Keratinocyte (primary cell): Measurements from ENCODE around the gene DBNDD2. TPM values are rescaled to one million over a fixed set of nuclear protein-coding genes. Genes with fewer than 3 reads are reported as not detected.

Experiments used
- DNase-seq: peaks from one replicate; pipeline ENCODE4 v3.0.0-alpha.2; 2011; ENCODE audit warnings: low read depth, missing footprints, low spot score
- FAIRE-seq: peaks from 2 replicates; lab custom pipeline; 2011; peaks lifted over from hg19 to GRCh38; lab: Jason Lieb, UNC
- H2AFZ ChIP-seq: 2 replicates; pipeline ENCODE4 v1.6.0; 2012; ENCODE audit warnings: low read length, control low read depth, inconsistent platforms; ENCODE audit not compliant: control insufficient read depth
- H3K27ac ChIP-seq: 2 replicates; pipeline ENCODE4 v1.5.1; 2011; ENCODE audit warnings: low read length; ENCODE audit not compliant: control insufficient read depth, insufficient read depth
- H3K27me3 ChIP-seq: 3 replicates; pipeline ENCODE4 v1.6.0; 2011; ENCODE audit warnings: low read length; ENCODE audit not compliant: control insufficient read depth, insufficient read depth; ENCODE audit errors: extremely low read depth
- H3K36me3 ChIP-seq, 2 experiments: 2 replicates in 1 of 2; 3 replicates in 1 of 2; pipeline ENCODE4 v1.5.1; 2011; ENCODE audit warnings: low read length in 2 of 2, mild to moderate bottlenecking in 1 of 2; ENCODE audit not compliant: control insufficient read depth in 2 of 2, insufficient read depth in 2 of 2; ENCODE audit errors: extremely low read depth in 1 of 2
- H3K4me1 ChIP-seq: 3 replicates; pipeline ENCODE4 v1.5.1; 2011; ENCODE audit warnings: low read length; ENCODE audit not compliant: control insufficient read depth, insufficient read depth; ENCODE audit errors: extremely low read depth
- H3K4me2 ChIP-seq: 3 replicates; pipeline ENCODE4 v1.6.0; 2011; ENCODE audit warnings: low read depth, low read length; ENCODE audit not compliant: control insufficient read depth, insufficient read depth; ENCODE audit errors: extremely low read depth
- H3K4me3 ChIP-seq, 3 experiments: fragments of 200-600 bp in 1 of 3; sonication (generic) in 1 of 3; 2 replicates in 2 of 3; 3 replicates in 1 of 3; pipeline ENCODE4 v1.5.1; 2011 to 2016; ENCODE audit warnings: low read length in 3 of 3, mild to moderate bottlenecking in 3 of 3, control low read depth in 2 of 3, inconsistent platforms in 1 of 3, low read depth in 1 of 3, mixed read lengths in 1 of 3, mixed run types in 1 of 3, moderate library complexity in 1 of 3; ENCODE audit not compliant: control insufficient read depth in 2 of 3, insufficient read depth in 2 of 3; ENCODE audit errors: extremely low read depth in 1 of 3
- H3K79me2 ChIP-seq: 2 replicates; pipeline ENCODE4 v1.6.0; 2012; ENCODE audit warnings: low read length; ENCODE audit not compliant: control insufficient read depth, insufficient read depth
- H3K9ac ChIP-seq: 3 replicates; pipeline ENCODE4 v1.6.0; 2011; ENCODE audit warnings: low read length; ENCODE audit not compliant: control insufficient read depth, insufficient read depth; ENCODE audit errors: extremely low read depth
- H3K9me1 ChIP-seq: 3 replicates; pipeline ENCODE4 v1.6.0; 2011; ENCODE audit warnings: low read length; ENCODE audit not compliant: control insufficient read depth, insufficient read depth; ENCODE audit errors: extremely low read depth
- H3K9me3 ChIP-seq: 2 replicates; pipeline ENCODE4 v1.5.1; 2012; ENCODE audit warnings: low read depth, low read length; ENCODE audit not compliant: control insufficient read depth
- H4K20me1 ChIP-seq: 3 replicates; pipeline ENCODE4 v1.6.0; 2011; ENCODE audit warnings: low read length; ENCODE audit not compliant: control insufficient read depth, insufficient read depth; ENCODE audit errors: extremely low read depth
- CTCF ChIP-seq, 3 experiments: IDR thresholded peaks in 1 of 3; conservative IDR thresholded peaks in 1 of 3; optimal IDR thresholded peaks in 1 of 3; 2 replicates in 2 of 3; 3 replicates in 1 of 3; pipeline versions ENCODE3 to v1.5.1; 2011; ENCODE audit warnings: low read length in 3 of 3, mild to moderate bottlenecking in 3 of 3, moderate library complexity in 2 of 3, control low read depth in 1 of 3, inconsistent platforms in 1 of 3; ENCODE audit not compliant: insufficient read depth in 2 of 3; ENCODE audit errors: extremely low read depth in 1 of 3
- EZH2 ChIP-seq: IDR thresholded peaks from one replicate; pipeline ENCODE4 v1.6.1; 2012; ENCODE audit warnings: inconsistent platforms, mild to moderate bottlenecking, low read length, moderate library complexity
- dilution Hi-C: fragments of 300-500 bp; cut with MboI; formaldehyde crosslinking; loops from one replicate; pipeline ENCODE4 v1.7.0; 2020; ENCODE audit warnings: low sequenced_read_pairs; ENCODE audit not compliant: extremely low pct_ligation_motif_present
- polyA plus RNA-seq, 5 experiments: library from polyadenylated mRNA; depleted of rRNA in 3 of 5; stranded (reverse) in 3 of 5; stranded (forward) in 1 of 5; unstranded in 1 of 5; fragments of >200 nt; gene quantifications; 1 replicate in 1 of 5; 2 replicates in 3 of 5; 3 replicates in 1 of 5; pipeline versions ENCODE4 v1.2.1 to v1.2.3, GENCODE V29; 2011 to 2012; ENCODE audit warnings: missing spikeins in 2 of 5, low read depth in 1 of 5, low replicate concordance in 1 of 5

Gene DBNDD2
- polyA plus RNA-seq, 1 donor (not counting 4 experiments of a cell fraction or from before 2014, with no cell fraction given): 37.4 TPM

- FAIRE-seq: no peak
- Histone ChIP-seq H3K9ac (no peak overlapping the region), H3K79me2 (no peaks in the 10 kb centered on the region), H3K4me3 (no peak overlapping the region), H3K27ac (no peak overlapping the region), H3K4me2 (no peak overlapping the region), H3K36me3 (no peaks in the 10 kb centered on the region), H3K4me1 (no peaks in the 10 kb centered on the region), H3K9me3 (no peaks in the 10 kb centered on the region), H2AFZ (no peak overlapping the region), H4K20me1 (no peaks in the 10 kb centered on the region), H3K27me3 (no peaks in the 10 kb centered on the region), H3K9me1 (no peaks in the 10 kb centered on the region)
- TF ChIP-seq EZH2 (no peak), CTCF (optimal IDR thresholded peaks at IDR 0.05 in 1 of 3, IDR thresholded peaks at IDR 0.05 in 1 of 3, conservative IDR thresholded peaks at IDR 0.05 in 1 of 3; ENCODE audit: extremely low read depth in 1 of 3, insufficient read depth in 2 of 3, low read length in 3 of 3) (no peak)
- DNase-seq: no peak
- dilution Hi-C loops: no loop called here
Measured at GRCh38 chr20:45390931-45391330, 17.2 kb upstream of the DBNDD2 start.

- no peak overlapping the region for H3K4me2 ChIP-seq
- DNase-seq (no peak), FAIRE-seq (no peak)
- TF ChIP-seq EZH2 (no peak), CTCF (optimal IDR thresholded peaks at IDR 0.05 in 1 of 3, IDR thresholded peaks at IDR 0.05 in 1 of 3, conservative IDR thresholded peaks at IDR 0.05 in 1 of 3; ENCODE audit: extremely low read depth in 1 of 3, insufficient read depth in 2 of 3, low read length in 3 of 3) (no peak)
- H4K20me1 ChIP-seq: no peaks in the 10 kb centered on the region
- no peaks in the 10 kb centered on the region for H3K9me3 ChIP-seq
- no peak overlapping the region for H3K4me3 ChIP-seq
- no peaks in the 10 kb centered on the region for H3K9me1 ChIP-seq
- no peak overlapping the region for H3K9ac ChIP-seq
- H3K36me3 ChIP-seq: no peaks in the 10 kb centered on the region
- no peak overlapping the region for H2AFZ ChIP-seq
- H3K79me2 ChIP-seq: no peaks in the 10 kb centered on the region
- H3K4me1 ChIP-seq: no peaks in the 10 kb centered on the region
- dilution Hi-C loops: no loop called here
- H3K27me3 ChIP-seq: no peaks in the 10 kb centered on the region
- H3K27ac ChIP-seq: no peak overlapping the region
Measured at GRCh38 chr20:45391559-45391958, 16.5 kb upstream of the DBNDD2 start.
